HG03521 (cell line): Measurements from ENCODE around the gene PTAR1.

Experiments
- ATAC-seq: cut with Tn5 transposase; IDR thresholded peaks from one replicate; pipeline ENCODE4 v1.9.1; 2021; ENCODE audit warnings: mild to moderate bottlenecking, moderate library complexity; ENCODE audit not compliant: unreplicated experiment

Gene PTAR1

GRCh38 chr9:69753830-69754229 is 6.0 kb downstream of the PTAR1 start:
- ATAC-seq = no peak

- ATAC-seq = no peak
Observed at GRCh38 chr9:69750085-69750484, 9.7 kb downstream of the PTAR1 start.

- ATAC-seq = no peak
Observed at GRCh38 chr9:69748304-69748703, 11.5 kb downstream of the PTAR1 start.

- ATAC-seq = no peak
Observed at GRCh38 chr9:69746859-69747560, 12.8 kb downstream of the PTAR1 start.

GRCh38 chr9:69745716-69746437 is 13.9 kb downstream of the PTAR1 start:
- no peak for ATAC-seq

GRCh38 chr9:69744688-69745380 is 15.0 kb downstream of the PTAR1 start:
- ATAC-seq = no peak

- ATAC-seq = no peak
Observed at GRCh38 chr9:69743930-69744329, 15.9 kb downstream of the PTAR1 start.

- ATAC-seq = no peak
Observed at GRCh38 chr9:69740872-69741505, 18.8 kb downstream of the PTAR1 start.

GRCh38 chr9:69731348-69731747 is 28.5 kb downstream of the PTAR1 start:
- ATAC-seq = no peak

- ATAC-seq = no peak
Observed at GRCh38 chr9:69719983-69720382, 39.8 kb downstream of the PTAR1 start.

GRCh38 chr9:69719367-69719766 is 40.4 kb downstream of the PTAR1 start:
- no peak for ATAC-seq

- no peak for ATAC-seq
Observed at GRCh38 chr9:69718218-69718617, 41.6 kb downstream of the PTAR1 start.

- no peak for ATAC-seq
Observed at GRCh38 chr9:69715825-69716224, 44.0 kb downstream of the PTAR1 start.

- ATAC-seq = no peak
Observed at GRCh38 chr9:69715096-69715495, 44.7 kb downstream of the PTAR1 start.

GRCh38 chr9:69697475-69697874 is 62.3 kb downstream of the PTAR1 start:
- no peak for ATAC-seq

- ATAC-seq = no peak
Observed at GRCh38 chr9:69696802-69697201, 63.0 kb downstream of the PTAR1 start.

GRCh38 chr9:69689991-69690538 is 69.7 kb downstream of the PTAR1 start:
- no peak for ATAC-seq

- no peak for ATAC-seq
Observed at GRCh38 chr9:69683927-69684326, 75.9 kb downstream of the PTAR1 start.

- no peak for ATAC-seq
Observed at GRCh38 chr9:69678843-69679538, 80.8 kb downstream of the PTAR1 start.

- no peak for ATAC-seq
Observed at GRCh38 chr9:69677931-69678330, 81.9 kb downstream of the PTAR1 start.

- no peak for ATAC-seq
Observed at GRCh38 chr9:69675563-69675962, 84.2 kb downstream of the PTAR1 start.
